Skeletal muscle tissue (tissue), 4 donors: ENCODE measurements around the gene SLC39A9. TPM values are rescaled to one million over a fixed set of nuclear protein-coding genes. Genes with fewer than 3 reads are reported as not detected.
"Not testable (repeated sequence)": the region's sequence is repeated elsewhere in the genome, so short reads cannot be mapped to it uniquely, and the experiment has no call there.

Experiments used
- H3K27ac ChIP-seq: one replicate; pipeline ENCODE4 v1.7.0; 2013; ENCODE audit warnings: mild to moderate bottlenecking, low read depth, low read length, inconsistent platforms
- H3K27me3 ChIP-seq, 3 donors: one replicate each; pipeline ENCODE4 v1.7.0; 2013; ENCODE audit warnings: low read length in 3 of 3; ENCODE audit not compliant: control insufficient read depth in 3 of 3, insufficient read depth in 3 of 3
- H3K36me3 ChIP-seq, 3 donors: one replicate each; pipeline ENCODE4 v1.7.0; 2013; ENCODE audit warnings: low read length in 3 of 3; ENCODE audit not compliant: control insufficient read depth in 3 of 3, insufficient read depth in 3 of 3
- H3K4me1 ChIP-seq, 3 donors: one replicate each; pipeline ENCODE4 v1.7.0; 2013; ENCODE audit warnings: low read length in 3 of 3, mild to moderate bottlenecking in 3 of 3; ENCODE audit not compliant: control insufficient read depth in 3 of 3, insufficient read depth in 3 of 3
- H3K4me3 ChIP-seq, 3 donors: one replicate each; pipeline ENCODE4 v1.7.0; 2013; ENCODE audit warnings: low read length in 3 of 3
- H3K9ac ChIP-seq, 3 donors: one replicate each; pipeline ENCODE4 v1.7.0; 2013; ENCODE audit warnings: low read length in 3 of 3, mild to moderate bottlenecking in 3 of 3, moderate library complexity in 2 of 3, low read depth in 1 of 3
- H3K9me3 ChIP-seq, 3 donors: one replicate each; pipeline ENCODE4 v1.7.0; 2013; ENCODE audit warnings: low read length in 3 of 3; ENCODE audit not compliant: control insufficient read depth in 3 of 3
- total RNA-seq: library from RNA; depleted of rRNA; stranded (reverse); fragments of >200 nt; gene quantifications from one replicate; pipeline ENCODE4 v1.2.3, GENCODE V29; 2014
- donor health status: Osteomylitis.

The SLC39A9 gene
- total RNA-seq, 1 donor from 2014 or later: 52.7 TPM

DNA sequence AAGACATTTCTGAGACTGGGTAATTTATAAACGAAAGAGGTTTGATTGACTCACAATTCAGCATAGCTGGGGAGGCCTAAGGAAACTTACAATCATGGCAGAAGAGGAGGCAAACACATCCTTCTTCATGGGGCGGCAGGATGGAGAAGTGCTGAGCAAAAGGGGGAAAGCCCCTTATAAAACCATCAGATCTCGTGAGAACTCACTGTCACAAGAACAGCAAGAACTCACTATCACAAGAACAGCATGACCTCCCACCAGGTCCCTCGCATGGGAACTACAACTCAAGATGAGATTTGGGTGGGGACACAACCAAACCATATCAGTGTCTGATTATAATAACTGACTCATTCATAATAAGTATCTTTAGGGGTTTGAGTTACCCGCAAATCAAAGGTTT is 6.4 kb downstream of the SLC39A9 start:
- Histone ChIP-seq H3K27ac (no peak overlapping the region), H3K4me1 (peaks cover 9 to 20% (median 12%) of the 10 kb centered on the region in 3 donors), H3K27me3 (no peaks in the 10 kb centered on the region), H3K4me3 (no peak overlapping the region), H3K36me3 (no peaks in the 10 kb centered on the region), H3K9ac (no peak overlapping the region), H3K9me3 (no peaks in the 10 kb centered on the region)

DNA sequence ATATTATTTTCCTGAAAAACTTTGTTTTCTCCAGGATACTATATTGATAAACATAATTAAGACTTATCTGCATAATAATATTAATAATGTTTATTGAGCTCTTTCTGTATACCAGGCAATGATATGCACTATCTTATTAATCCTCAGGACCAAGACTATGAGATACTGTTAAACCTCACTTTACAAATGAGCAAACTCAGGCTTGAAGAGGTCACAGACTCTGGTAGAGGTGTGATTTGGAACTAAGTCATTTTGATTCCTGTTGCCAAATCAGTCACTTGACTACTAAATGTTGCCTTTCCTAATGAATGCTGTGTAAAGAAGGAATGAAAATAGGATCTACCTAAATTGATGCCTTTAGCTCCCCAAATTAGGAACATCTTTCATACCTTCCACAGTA is 7.3 kb downstream of the SLC39A9 start:
- Histone ChIP-seq H3K27ac (no peak overlapping the region), H3K9me3 (no peaks in the 10 kb centered on the region), H3K36me3 (no peaks in the 10 kb centered on the region), H3K9ac (no peak overlapping the region), H3K4me3 (no peak overlapping the region), H3K4me1 (peaks cover 3 to 11% (median 3%) of the 10 kb centered on the region in 3 donors), H3K27me3 (no peaks in the 10 kb centered on the region)

DNA sequence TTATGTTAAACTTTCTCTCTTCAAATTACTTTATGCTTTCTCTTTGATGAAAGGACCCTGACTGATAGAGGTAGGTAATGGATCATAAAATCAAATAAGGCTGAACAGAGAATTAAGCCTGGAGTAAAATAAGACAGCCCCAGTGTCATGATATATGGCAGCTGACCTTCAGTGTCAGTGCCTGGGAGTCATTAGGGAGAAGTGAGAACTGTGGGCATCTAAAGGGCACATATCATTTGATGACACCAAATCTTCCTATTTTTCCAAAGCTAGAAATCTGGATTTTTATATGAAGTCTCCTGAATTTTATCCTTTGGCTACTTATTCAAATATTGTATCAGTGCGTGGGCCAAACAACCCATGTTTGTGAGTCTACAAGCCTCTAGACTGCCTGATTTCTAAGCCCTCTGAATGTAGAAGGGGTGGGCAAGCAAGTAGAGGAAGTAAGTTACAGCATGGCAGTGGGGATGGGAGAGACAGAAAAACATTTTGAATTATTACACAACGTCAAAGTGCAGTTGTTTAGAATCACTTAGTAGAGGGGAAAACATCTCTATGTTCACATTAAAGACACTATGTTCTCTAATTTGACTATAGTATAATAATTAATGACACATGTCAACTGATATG is 10.0 kb downstream of the SLC39A9 start:
- H3K9me3 ChIP-seq: no peaks in the 10 kb centered on the region
- no peaks in the 10 kb centered on the region for H3K36me3 ChIP-seq
- no peaks in the 10 kb centered on the region for H3K27me3 ChIP-seq
- H3K27ac ChIP-seq: no peak overlapping the region
- peaks cover 0 to 4% (median 0%) of the 10 kb centered on the region in 3 donors for H3K4me1 ChIP-seq
- no peak overlapping the region for H3K9ac ChIP-seq
- H3K4me3 ChIP-seq: no peak overlapping the region

DNA sequence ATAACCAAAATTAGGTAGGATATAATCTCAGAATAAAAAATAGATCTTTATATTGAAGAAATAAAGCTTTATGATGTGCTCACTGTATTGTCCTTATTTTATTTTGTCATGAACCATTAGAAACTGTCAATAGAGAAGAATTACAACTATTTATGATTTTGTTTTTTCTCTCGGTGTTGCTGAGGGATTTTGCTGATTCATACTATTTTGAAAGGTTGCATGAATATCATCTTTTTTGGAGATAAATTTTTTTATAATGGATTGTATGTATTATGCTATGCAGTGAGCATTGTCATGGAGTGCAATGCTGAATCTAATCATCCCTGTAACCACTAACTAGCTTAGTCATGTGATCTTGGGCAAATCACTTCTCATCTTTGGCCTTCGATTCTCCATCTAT is 15.0 kb downstream of the SLC39A9 start:
- no peaks in the 10 kb centered on the region for H3K9me3 ChIP-seq
- H3K4me3 ChIP-seq: no peak overlapping the region
- H3K4me1 ChIP-seq: no peaks in the 10 kb centered on the region
- H3K9ac ChIP-seq: no peak overlapping the region
- no peaks in the 10 kb centered on the region for H3K36me3 ChIP-seq
- no peak overlapping the region for H3K27ac ChIP-seq
- H3K27me3 ChIP-seq: no peaks in the 10 kb centered on the region

DNA sequence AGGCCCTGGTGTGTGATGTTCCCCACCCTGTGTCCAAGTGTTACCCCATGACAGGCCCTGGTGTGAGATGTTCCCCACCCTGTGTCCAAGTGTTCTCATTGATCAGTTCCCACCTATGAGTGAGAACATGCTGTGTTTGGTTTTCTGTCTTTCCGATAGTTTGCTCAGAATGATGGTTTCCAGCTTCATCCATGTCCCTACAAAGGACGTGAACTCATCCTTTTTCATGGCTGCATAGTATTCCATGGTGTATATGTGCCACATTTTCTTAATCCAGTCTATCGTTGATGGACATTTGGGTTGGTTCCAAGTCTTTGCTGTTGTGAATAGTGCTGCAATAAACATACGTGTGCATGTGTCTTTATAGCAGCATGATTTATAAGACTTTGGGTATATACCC is 17.6 kb downstream of the SLC39A9 start:
- not testable (repeated sequence) for H3K9me3 ChIP-seq, H3K9ac ChIP-seq, H3K4me1 ChIP-seq, H3K27ac ChIP-seq, H3K36me3 ChIP-seq, H3K27me3 ChIP-seq, H3K4me3 ChIP-seq

DNA sequence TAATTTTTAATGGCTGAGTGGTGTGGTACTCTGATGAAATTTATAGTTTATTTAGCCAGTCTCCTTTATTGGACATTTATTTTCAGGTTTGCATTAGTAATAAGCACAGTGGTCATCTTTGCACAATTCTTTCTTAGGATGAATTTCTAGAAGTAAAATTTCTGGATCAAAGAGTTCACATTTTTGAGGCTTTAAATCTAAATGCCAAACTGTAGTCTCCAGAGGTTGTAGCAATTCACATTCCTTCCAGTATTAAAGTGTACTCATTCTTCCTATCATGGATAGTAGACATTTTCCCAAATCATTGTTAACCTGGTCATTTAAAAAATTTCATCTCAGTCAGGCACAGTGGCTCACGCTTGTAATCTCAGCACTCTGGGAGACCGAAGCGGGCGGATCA is 24.8 kb downstream of the SLC39A9 start:
- H3K27ac ChIP-seq: no peak overlapping the region

DNA sequence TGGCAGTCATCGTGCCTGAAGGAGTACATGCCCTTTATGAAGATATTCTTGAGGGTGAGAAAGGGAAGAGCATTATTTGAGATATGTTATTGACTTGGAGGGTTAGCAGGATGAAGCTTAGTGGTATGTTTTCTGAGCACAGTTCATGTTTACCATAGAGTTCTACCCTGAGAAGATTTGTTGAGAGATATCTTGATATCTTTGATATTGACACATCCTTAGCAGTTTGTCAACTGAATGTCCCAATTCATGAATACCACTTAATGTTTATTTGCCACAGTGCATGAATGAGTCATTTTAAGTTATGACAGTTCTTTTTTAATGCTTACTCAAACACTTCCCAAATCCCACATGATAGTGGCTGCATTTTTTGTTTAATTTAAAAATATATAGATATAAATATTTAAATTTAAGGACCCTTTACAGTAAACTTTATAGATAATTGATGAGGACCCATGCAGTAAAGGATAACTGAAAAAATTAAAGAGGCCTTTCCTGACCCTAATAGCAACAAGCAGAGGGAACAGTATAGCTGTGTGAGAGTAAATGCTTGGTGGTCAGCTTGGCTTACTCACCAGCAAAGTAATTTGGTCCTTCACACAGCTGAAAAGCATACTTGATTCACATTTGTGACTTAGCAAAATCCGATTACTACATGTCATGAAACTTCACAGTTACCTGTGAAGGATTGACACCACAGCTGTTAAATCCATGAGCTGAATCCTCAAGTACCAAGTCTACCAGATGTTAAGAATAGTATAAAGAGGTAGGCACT is 25.8 kb downstream of the SLC39A9 start:
- H3K9ac ChIP-seq: no peak overlapping the region
- H3K27ac ChIP-seq: no peak overlapping the region
- peaks cover 8 to 15% (median 15%) of the 10 kb centered on the region in 3 donors for H3K36me3 ChIP-seq
- H3K27me3 ChIP-seq: no peaks in the 10 kb centered on the region
- no peaks in the 10 kb centered on the region for H3K4me1 ChIP-seq
- no peak overlapping the region for H3K4me3 ChIP-seq
- H3K9me3 ChIP-seq: no peaks in the 10 kb centered on the region

More for the DNA sequence above, 24.8 kb downstream of the SLC39A9 start:
- no peak overlapping the region for H3K9ac ChIP-seq
- H3K4me3 ChIP-seq: no peak overlapping the region
- H3K4me1 ChIP-seq: no peaks in the 10 kb centered on the region
- no peaks in the 10 kb centered on the region for H3K9me3 ChIP-seq
- H3K27me3 ChIP-seq: no peaks in the 10 kb centered on the region
- H3K36me3 ChIP-seq: peaks cover 8 to 15% (median 15%) of the 10 kb centered on the region in 3 donors

DNA sequence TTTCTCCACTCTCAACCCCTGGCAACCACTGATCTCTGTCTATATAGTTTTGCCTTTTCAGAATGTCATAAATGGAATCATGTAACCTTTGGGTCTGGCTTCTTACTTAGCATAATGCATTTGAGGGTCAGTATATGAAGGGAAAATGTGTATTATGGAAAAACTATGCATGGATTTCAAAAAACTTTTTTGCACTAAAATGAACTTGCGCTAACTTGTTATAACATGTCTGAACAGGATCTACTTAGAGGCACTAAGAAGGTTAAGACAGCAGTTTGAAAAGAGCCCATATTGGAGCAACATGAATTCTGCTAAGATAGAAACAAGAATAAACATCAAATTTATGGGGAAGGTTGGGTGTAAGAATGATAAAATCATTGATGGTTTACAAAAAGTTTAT is 29.1 kb downstream of the SLC39A9 start:
- Histone ChIP-seq H3K36me3 (peaks cover 8 to 15% (median 15%) of the 10 kb centered on the region in 3 donors), H3K4me1 (no peaks in the 10 kb centered on the region), H3K27ac (no peak overlapping the region), H3K27me3 (no peaks in the 10 kb centered on the region), H3K9ac (no peak overlapping the region), H3K9me3 (no peaks in the 10 kb centered on the region), H3K4me3 (no peak overlapping the region)

DNA sequence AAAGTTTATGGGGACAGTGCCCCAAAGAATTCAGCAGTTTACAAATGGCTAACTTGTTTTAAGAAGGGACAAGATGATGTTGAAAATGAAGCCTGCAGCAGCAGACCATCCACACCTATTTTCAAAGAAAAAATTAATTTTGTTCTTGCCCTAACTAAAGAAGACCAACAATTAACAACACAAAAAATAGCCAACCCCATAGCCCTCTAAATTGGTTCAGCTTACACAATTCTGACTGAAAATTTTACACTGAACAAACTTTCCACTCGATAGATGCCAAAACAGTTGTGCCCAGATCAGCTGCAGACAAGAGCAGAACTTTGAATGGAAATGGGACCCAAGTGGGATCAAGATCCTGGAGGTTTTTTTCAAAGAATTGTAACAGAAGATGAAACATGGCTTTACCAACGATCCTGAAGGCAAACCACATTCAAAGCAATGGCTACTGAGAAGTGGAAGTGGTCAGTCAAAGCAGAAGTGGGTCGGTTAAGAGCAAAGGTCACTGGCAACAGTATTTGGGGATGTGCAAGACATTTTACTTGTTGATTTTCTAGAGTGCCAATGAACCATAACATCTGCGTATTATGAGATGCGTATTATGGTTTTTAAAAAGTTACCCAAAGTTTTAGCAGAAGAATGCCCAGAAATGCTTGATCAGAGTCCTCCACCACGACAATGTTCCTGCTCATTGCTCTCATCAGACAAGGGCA is 30.0 kb downstream of the SLC39A9 start:
- H3K4me1 ChIP-seq: no peaks in the 10 kb centered on the region
- H3K9ac ChIP-seq: no peak overlapping the region
- no peaks in the 10 kb centered on the region for H3K9me3 ChIP-seq
- no peak overlapping the region for H3K4me3 ChIP-seq
- no peaks in the 10 kb centered on the region for H3K27me3 ChIP-seq
- peaks cover 8 to 15% (median 15%) of the 10 kb centered on the region in 3 donors for H3K36me3 ChIP-seq
- no peak overlapping the region for H3K27ac ChIP-seq

DNA sequence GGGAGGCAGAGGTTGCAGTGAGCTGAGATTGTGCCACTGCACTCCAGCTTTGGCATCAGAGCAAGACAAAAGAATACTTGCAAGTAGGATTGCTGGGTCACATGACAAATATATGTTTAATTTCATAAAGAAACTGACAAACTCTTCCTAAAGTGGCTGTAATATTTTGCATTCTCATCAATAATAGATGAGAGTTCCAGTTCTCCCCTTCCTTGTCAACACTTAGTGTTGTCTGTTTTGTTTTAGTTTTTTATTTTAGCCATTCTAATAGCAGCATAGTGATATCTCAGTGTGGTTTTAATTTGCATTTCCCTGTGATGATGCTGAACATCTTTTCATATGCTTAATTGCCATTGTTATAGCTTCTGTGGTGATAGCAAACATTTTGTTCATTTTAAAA is 31.2 kb downstream of the SLC39A9 start:
- H3K4me1 ChIP-seq: no peaks in the 10 kb centered on the region
- H3K27me3 ChIP-seq: no peaks in the 10 kb centered on the region
- no peak overlapping the region for H3K27ac ChIP-seq
- H3K36me3 ChIP-seq: peaks cover 6 to 13% (median 11%) of the 10 kb centered on the region in 3 donors
- no peak overlapping the region for H3K4me3 ChIP-seq
- H3K9ac ChIP-seq: no peak overlapping the region
- H3K9me3 ChIP-seq: no peaks in the 10 kb centered on the region
